Measurements from ENCODE around the gene KCNS3.

Gene KCNS3

GRCh38 chr2:17976871-17977746 lies 98.6 kb downstream of the KCNS3 start:
- Histone ChIP-seq H3K79me2 (ENCODE audit: control insufficient read depth, low read length) (no peaks in the 10 kb centered on the region), H3K4me3 (ENCODE audit: low read length) (no peak overlapping the region), H3K36me3 (ENCODE audit: control insufficient read depth, low read length) (no peaks in the 10 kb centered on the region), H3F3A (ENCODE audit: control insufficient read depth, insufficient read depth) (no peaks in the 10 kb centered on the region), H3K4me1 (ENCODE audit: control insufficient read depth, low read length) (no peaks in the 10 kb centered on the region), H4K20me1 (ENCODE audit: control insufficient read depth, insufficient read depth, low read depth, low read length) (no peaks in the 10 kb centered on the region), H3K27me3 (ENCODE audit: control insufficient read depth, low read length) (no peaks in the 10 kb centered on the region), H3K27ac (ENCODE audit: low read depth, low read length) (no peak overlapping the region), H3K9me3 (ENCODE audit: control insufficient read depth, insufficient read depth, low read length) (no peaks in the 10 kb centered on the region), H3K4me2 (ENCODE audit: low read length) (no peak overlapping the region), H3K9me2 (replicated peaks; ENCODE audit: control insufficient read depth, low read length) (no peaks in the 10 kb centered on the region)
- no peak for TF ChIP-seq EZH2phosphoT487 (IDR thresholded peaks at IDR 0.05; ENCODE audit: borderline replicate concordance, low read length)
- TF ChIP-seq CTCF (IDR thresholded peaks at IDR 0.05; ENCODE audit: low read depth, low read length, poor library complexity, severe bottlenecking), result no peak

- TF ChIP-seq EZH2phosphoT487 (IDR thresholded peaks at IDR 0.05; ENCODE audit: borderline replicate concordance, low read length), result no peak
- no peak for TF ChIP-seq CTCF (IDR thresholded peaks at IDR 0.05; ENCODE audit: low read depth, low read length, poor library complexity, severe bottlenecking)
- Histone ChIP-seq H3K4me1 (ENCODE audit: control insufficient read depth, low read length) (no peaks in the 10 kb centered on the region), H3K27ac (ENCODE audit: low read depth, low read length) (no peak overlapping the region), H3K4me2 (ENCODE audit: low read length) (no peak overlapping the region), H3K9me2 (replicated peaks; ENCODE audit: control insufficient read depth, low read length) (no peaks in the 10 kb centered on the region), H3K9me3 (ENCODE audit: control insufficient read depth, insufficient read depth, low read length) (no peaks in the 10 kb centered on the region), H3K36me3 (ENCODE audit: control insufficient read depth, low read length) (no peaks in the 10 kb centered on the region), H3K4me3 (ENCODE audit: low read length) (no peak overlapping the region), H3K27me3 (ENCODE audit: control insufficient read depth, low read length) (no peaks in the 10 kb centered on the region), H3K79me2 (ENCODE audit: control insufficient read depth, low read length) (no peaks in the 10 kb centered on the region), H4K20me1 (ENCODE audit: control insufficient read depth, insufficient read depth, low read depth, low read length) (no peaks in the 10 kb centered on the region), H3F3A (ENCODE audit: control insufficient read depth, insufficient read depth) (no peaks in the 10 kb centered on the region)
Measured at GRCh38 chr2:17979707-17980106, 101.2 kb downstream of the KCNS3 start.

- no peak overlapping the region for H3K4me3 ChIP-seq (ENCODE audit: low read length)
- no peaks in the 10 kb centered on the region for H3K9me2 ChIP-seq (replicated peaks; ENCODE audit: control insufficient read depth, low read length)
- TF ChIP-seq CTCF (IDR thresholded peaks at IDR 0.05; ENCODE audit: low read depth, low read length, poor library complexity, severe bottlenecking), result no peak
- TF ChIP-seq EZH2phosphoT487 (IDR thresholded peaks at IDR 0.05; ENCODE audit: borderline replicate concordance, low read length), result no peak
- no peaks in the 10 kb centered on the region for H4K20me1 ChIP-seq (ENCODE audit: control insufficient read depth, insufficient read depth, low read depth, low read length)
- no peaks in the 10 kb centered on the region for H3K9me3 ChIP-seq (ENCODE audit: control insufficient read depth, insufficient read depth, low read length)
- no peak overlapping the region for H3K4me2 ChIP-seq (ENCODE audit: low read length)
- H3F3A ChIP-seq (ENCODE audit: control insufficient read depth, insufficient read depth), result no peaks in the 10 kb centered on the region
- H3K27me3 ChIP-seq (ENCODE audit: control insufficient read depth, low read length), result no peaks in the 10 kb centered on the region
- no peak overlapping the region for H3K27ac ChIP-seq (ENCODE audit: low read depth, low read length)
- H3K4me1 ChIP-seq (ENCODE audit: control insufficient read depth, low read length), result no peaks in the 10 kb centered on the region
- H3K36me3 ChIP-seq (ENCODE audit: control insufficient read depth, low read length), result no peaks in the 10 kb centered on the region
- H3K79me2 ChIP-seq (ENCODE audit: control insufficient read depth, low read length), result no peaks in the 10 kb centered on the region
Measured at GRCh38 chr2:17981936-17982335, 103.5 kb downstream of the KCNS3 start.

Measured in DOHH2 (cell line).